Endodermal cell (in vitro differentiated cells): Measurements from ENCODE around the gene SLC35G3. TPM values are rescaled to one million over a fixed set of nuclear protein-coding genes. Genes with fewer than 3 reads are reported as not detected.
A peak's percentile ranks its signal among the peaks of the same experiment; 100 is the strongest.
"Not testable (repeated sequence)": the region's sequence is repeated elsewhere in the genome, so short reads cannot be mapped to it uniquely, and the experiment has no call there.

Source experiments
- DNase-seq: peaks from one replicate; pipeline ENCODE4 v3.0.0-alpha.2; 2017
- H3K27ac ChIP-seq: 2 replicates; pipeline ENCODE4 v1.5.1; 2013; ENCODE audit warnings: mild to moderate bottlenecking, low read depth, low read length, moderate library complexity
- H3K27me3 ChIP-seq: 2 replicates; pipeline ENCODE4 v1.6.1; 2013; ENCODE audit warnings: mild to moderate bottlenecking, low read length, moderate library complexity; ENCODE audit not compliant: insufficient read depth, control insufficient read depth, poor library complexity, severe bottlenecking
- H3K36me3 ChIP-seq: 2 replicates; pipeline ENCODE4 v1.7.0; 2013; ENCODE audit warnings: mild to moderate bottlenecking, low read length, moderate library complexity; ENCODE audit not compliant: control insufficient read depth, insufficient read depth
- H3K4me1 ChIP-seq: one replicate; pipeline ENCODE4 v1.7.0; 2013; ENCODE audit warnings: low read length; ENCODE audit not compliant: control insufficient read depth, insufficient read depth
- H3K4me3 ChIP-seq: 2 replicates; pipeline ENCODE4 v1.5.1; 2013; ENCODE audit warnings: mild to moderate bottlenecking, low read length, moderate library complexity
- H3K9ac ChIP-seq: 2 replicates; pipeline ENCODE4 v1.6.1; 2013; ENCODE audit warnings: mild to moderate bottlenecking, low read length, moderate library complexity; ENCODE audit not compliant: poor library complexity, severe bottlenecking; ENCODE audit errors: extremely low read depth
- H3K9me3 ChIP-seq: 2 replicates; pipeline ENCODE4 v1.6.1; 2013; ENCODE audit warnings: mild to moderate bottlenecking, low read length, moderate library complexity; ENCODE audit not compliant: control insufficient read depth
- H3K27ac Mint-ChIP-seq: 2 replicates; pipeline ENCODE4 v1.8.0; 2020; ENCODE audit warnings: mixed read lengths
- H3K27me3 Mint-ChIP-seq: 2 replicates; pipeline ENCODE4 v1.8.0; 2021; ENCODE audit warnings: mild to moderate bottlenecking, mixed read lengths; ENCODE audit not compliant: insufficient read depth
- H3K36me3 Mint-ChIP-seq: 2 replicates; pipeline ENCODE4 v1.8.0; 2020; ENCODE audit warnings: low read depth, mixed read lengths
- H3K4me1 Mint-ChIP-seq: 2 replicates; pipeline ENCODE4 v1.8.0; 2020; ENCODE audit warnings: mixed read lengths
- H3K4me3 Mint-ChIP-seq: 2 replicates; pipeline ENCODE4 v1.8.0; 2020; ENCODE audit warnings: mild to moderate bottlenecking, moderate library complexity, mixed read lengths
- H3K9me3 Mint-ChIP-seq: 2 replicates; pipeline ENCODE4 v1.8.0; 2020; ENCODE audit warnings: mild to moderate bottlenecking, mixed read lengths
- WGBS, 2 experiments: methylation state at CpG; one replicate each; pipeline versions ENCODE4 v1.1.5 to v1.1.7; 2013; ENCODE audit warnings: missing lambda C conversion rate in 2 of 2, mixed read lengths in 1 of 2; ENCODE audit not compliant: insufficient coverage in 1 of 2, insufficient read length in 1 of 2; 5-methylcytosine and 5-hydroxymethylcytosine counted together
- total RNA-seq, 2 donors: library from RNA; stranded (reverse); fragmentation: NEBNext Ultra II Directional in 1 of 2; extraction: Animal tissue kit (Norgen Biotek cat#: 25700) in 1 of 2; gene quantifications; 2 replicates in 1 of 2; 3 replicates in 1 of 2; pipeline ENCODE4 v1.2.1, GENCODE V29; 2021
- TF ChIP-seq, protein P1 (sequence below): fragments of 200-600 bp; sonication (generic); conservative IDR thresholded peaks from 2 replicates; pipeline ENCODE4 v1.5.0; 2021; ENCODE audit warnings: antibody characterized with exemption, mild to moderate bottlenecking

The SLC35G3 gene
- total RNA-seq, 2 donors from 2014 or later: not detected

DNA sequence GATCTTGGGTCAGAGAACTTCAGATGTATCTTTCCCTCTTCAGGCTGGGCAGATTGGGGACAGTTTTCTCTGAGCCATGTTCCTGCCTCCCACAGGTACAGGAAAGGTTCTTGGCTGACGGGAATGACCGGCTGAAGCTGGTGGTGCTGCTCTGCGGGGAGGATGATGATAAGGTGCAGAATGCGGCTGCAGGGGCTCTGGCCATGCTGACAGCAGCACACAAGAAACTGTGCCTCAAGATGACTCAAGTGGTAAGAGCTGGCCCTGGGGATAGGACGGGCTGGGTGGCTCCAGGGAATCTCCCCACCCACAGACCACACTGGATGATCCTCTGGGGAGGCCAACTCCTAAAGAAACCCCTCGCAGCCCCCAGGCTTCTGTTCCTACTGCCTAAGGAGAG is 10.9 kb downstream of the SLC35G3 start:
- 81 to 100% methylated on average over 3 to 6 of the region's 6 CpGs for WGBS, 2 experiments
- peaks cover 6% of the 10 kb centered on the region for H3K27me3 Mint-ChIP-seq
- no peak overlapping the region for H3K4me3 ChIP-seq
- H3K27ac Mint-ChIP-seq: no peak overlapping the region
- no peaks in the 10 kb centered on the region for H3K36me3 ChIP-seq
- H3K4me1 Mint-ChIP-seq: no peaks in the 10 kb centered on the region
- no peaks in the 10 kb centered on the region for H3K9me3 ChIP-seq
- H3K27ac ChIP-seq: no peak overlapping the region
- H3K36me3 Mint-ChIP-seq: no peaks in the 10 kb centered on the region
- H3K4me3 Mint-ChIP-seq: no peak overlapping the region
- H3K9ac ChIP-seq: peak overlapping the region; percentile 6
- no peaks in the 10 kb centered on the region for H3K4me1 ChIP-seq
- DNase-seq: no peak
- TF ChIP-seq, protein P1, sequence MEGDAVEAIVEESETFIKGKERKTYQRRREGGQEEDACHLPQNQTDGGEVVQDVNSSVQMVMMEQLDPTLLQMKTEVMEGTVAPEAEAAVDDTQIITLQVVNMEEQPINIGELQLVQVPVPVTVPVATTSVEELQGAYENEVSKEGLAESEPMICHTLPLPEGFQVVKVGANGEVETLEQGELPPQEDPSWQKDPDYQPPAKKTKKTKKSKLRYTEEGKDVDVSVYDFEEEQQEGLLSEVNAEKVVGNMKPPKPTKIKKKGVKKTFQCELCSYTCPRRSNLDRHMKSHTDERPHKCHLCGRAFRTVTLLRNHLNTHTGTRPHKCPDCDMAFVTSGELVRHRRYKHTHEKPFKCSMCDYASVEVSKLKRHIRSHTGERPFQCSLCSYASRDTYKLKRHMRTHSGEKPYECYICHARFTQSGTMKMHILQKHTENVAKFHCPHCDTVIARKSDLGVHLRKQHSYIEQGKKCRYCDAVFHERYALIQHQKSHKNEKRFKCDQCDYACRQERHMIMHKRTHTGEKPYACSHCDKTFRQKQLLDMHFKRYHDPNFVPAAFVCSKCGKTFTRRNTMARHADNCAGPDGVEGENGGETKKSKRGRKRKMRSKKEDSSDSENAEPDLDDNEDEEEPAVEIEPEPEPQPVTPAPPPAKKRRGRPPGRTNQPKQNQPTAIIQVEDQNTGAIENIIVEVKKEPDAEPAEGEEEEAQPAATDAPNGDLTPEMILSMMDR: no peak
- H3K27me3 ChIP-seq: peaks cover 8% of the 10 kb centered on the region
- H3K9me3 Mint-ChIP-seq: no peaks in the 10 kb centered on the region

DNA sequence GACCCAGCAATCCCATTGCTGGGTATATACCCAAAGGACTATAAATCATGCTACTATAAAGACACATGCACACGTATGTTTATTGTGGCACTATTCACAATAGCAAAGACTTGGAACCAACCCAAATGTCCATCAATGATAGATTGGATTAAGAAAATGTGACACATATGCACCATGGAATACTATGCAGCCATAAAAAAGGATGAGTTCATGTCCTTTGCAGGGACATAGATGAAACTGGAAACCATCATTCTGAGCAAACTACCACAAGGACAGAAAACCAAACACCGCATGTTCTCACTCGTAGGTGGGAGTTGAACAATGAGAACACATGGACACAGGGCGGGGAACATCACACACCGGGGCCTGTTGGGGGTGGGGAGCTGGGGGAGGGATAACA is 14.8 kb downstream of the SLC35G3 start:
- 93 to 100% methylated on average over 1 to 4 of the region's 5 CpGs for WGBS, 2 experiments
- not testable (repeated sequence) for H3K27me3 ChIP-seq, DNase-seq, H3K36me3 Mint-ChIP-seq, H3K27ac Mint-ChIP-seq, H3K9ac ChIP-seq, H3K4me1 ChIP-seq, H3K4me3 Mint-ChIP-seq, H3K27me3 Mint-ChIP-seq, H3K4me1 Mint-ChIP-seq, H3K4me3 ChIP-seq, H3K27ac ChIP-seq, H3K9me3 ChIP-seq, H3K9me3 Mint-ChIP-seq, H3K36me3 ChIP-seq

GRCh38 chr17:35176897-35177296 is 17.3 kb downstream of the SLC35G3 start:
- H3K4me1 ChIP-seq: no peaks in the 10 kb centered on the region

More at GRCh38 chr17:35176897-35177296, 17.3 kb downstream of the SLC35G3 start:
- no peaks in the 10 kb centered on the region for H3K27me3 ChIP-seq
- H3K36me3 Mint-ChIP-seq: no peaks in the 10 kb centered on the region
- TF ChIP-seq, protein P1: no peak
- H3K27me3 Mint-ChIP-seq: peaks cover 7% of the 10 kb centered on the region
- WGBS, 2 experiments: 87 to 92% methylated on average over 2 to 8 of the region's 8 CpGs
- H3K9ac ChIP-seq: no peak overlapping the region
- H3K9me3 Mint-ChIP-seq: no peaks in the 10 kb centered on the region
- H3K4me3 ChIP-seq: no peak overlapping the region
- DNase-seq: no peak
- no peak overlapping the region for H3K27ac Mint-ChIP-seq
- no peaks in the 10 kb centered on the region for H3K4me1 Mint-ChIP-seq
- no peaks in the 10 kb centered on the region for H3K36me3 ChIP-seq
- H3K4me3 Mint-ChIP-seq: no peak overlapping the region
- H3K9me3 ChIP-seq: no peaks in the 10 kb centered on the region
- H3K27ac ChIP-seq: no peak overlapping the region
